GM23248 (cell line): Measurements from ENCODE around the gene RASSF3. TPM values are rescaled to one million over a fixed set of nuclear protein-coding genes. Genes with fewer than 3 reads are reported as not detected.

Source experiments
- DNase-seq: peaks from one replicate; pipeline ENCODE4 v3.0.0-alpha.2; 2015
- H2AFZ ChIP-seq: fragments of 200-600 bp; sonication (generic); 2 replicates; pipeline ENCODE4 v1.6.1; 2016; ENCODE audit warnings: antibody characterized with exemption
- H3F3A ChIP-seq: fragments of 200-600 bp; sonication (generic); 2 replicates; pipeline ENCODE4 v1.6.1; 2016; ENCODE audit warnings: mild to moderate bottlenecking, antibody characterized with exemption, mixed run types; ENCODE audit not compliant: insufficient read depth
- H3K27ac ChIP-seq: fragments of 200-600 bp; sonication (generic); 2 replicates; pipeline ENCODE4 v1.5.1; 2016; ENCODE audit warnings: mild to moderate bottlenecking
- H3K27me3 ChIP-seq: fragments of 200-600 bp; sonication (generic); replicated peaks from 2 replicates; pipeline ENCODE4 v1.6.1; 2016; ENCODE audit warnings: mild to moderate bottlenecking; ENCODE audit not compliant: insufficient read depth
- H3K36me3 ChIP-seq: fragments of 200-600 bp; sonication (generic); 2 replicates; pipeline ENCODE4 v1.6.1; 2016; ENCODE audit warnings: low read depth, mild to moderate bottlenecking
- H3K4me1 ChIP-seq: fragments of 200-600 bp; sonication (generic); 2 replicates; pipeline ENCODE4 v1.6.1; 2016; ENCODE audit warnings: mild to moderate bottlenecking; ENCODE audit not compliant: insufficient read depth
- H3K4me2 ChIP-seq: fragments of 200-600 bp; sonication (generic); one replicate; pipeline ENCODE4 v1.6.1; 2016; ENCODE audit warnings: mild to moderate bottlenecking; ENCODE audit not compliant: unreplicated experiment
- H3K4me3 ChIP-seq: fragments of 200-600 bp; sonication (generic); 2 replicates; pipeline ENCODE4 v1.5.1; 2016; ENCODE audit warnings: mild to moderate bottlenecking
- H3K79me2 ChIP-seq: fragments of 200-600 bp; sonication (generic); 2 replicates; pipeline ENCODE4 v1.6.1; 2016; ENCODE audit warnings: mild to moderate bottlenecking; ENCODE audit not compliant: insufficient read depth
- H3K9ac ChIP-seq: fragments of 200-600 bp; sonication (generic); 2 replicates; pipeline ENCODE4 v1.6.1; 2016; ENCODE audit warnings: mild to moderate bottlenecking
- H3K9me2 ChIP-seq: fragments of 200-600 bp; sonication (generic); 2 replicates; pipeline ENCODE4 v1.6.1; 2016; ENCODE audit warnings: mixed run types, mild to moderate bottlenecking, moderate library complexity; ENCODE audit not compliant: insufficient read depth
- H3K9me3 ChIP-seq: fragments of 200-600 bp; sonication (generic); one replicate; pipeline ENCODE4 v1.6.1; 2017; ENCODE audit warnings: low read depth
- H4K20me1 ChIP-seq: fragments of 200-600 bp; sonication (generic); 2 replicates; pipeline ENCODE4 v1.6.0; 2016; ENCODE audit not compliant: insufficient read depth
- EZH2 ChIP-seq: fragments of 200-600 bp; sonication (generic); IDR thresholded peaks from 2 replicates; pipeline ENCODE4 v1.6.1; 2018; ENCODE audit warnings: antibody characterized with exemption, mild to moderate bottlenecking; ENCODE audit not compliant: insufficient read depth, poor library complexity, severe bottlenecking
- EZH2phosphoT487 ChIP-seq: fragments of 200-600 bp; sonication (generic); IDR thresholded peaks from 2 replicates; pipeline ENCODE4 v1.6.1; 2018; ENCODE audit warnings: antibody characterized with exemption, moderate library complexity, mild to moderate bottlenecking, low read depth; ENCODE audit not compliant: insufficient read depth
- WGBS, 2 experiments: methylation state at CpG; one replicate each; pipeline ENCODE4 v1.1.6; 2015 to 2017; ENCODE audit warnings: low lambda C conversion rate in 2 of 2, low coverage in 1 of 2; ENCODE audit errors: missing lambda C conversion rate in 2 of 2; 5-methylcytosine and 5-hydroxymethylcytosine counted together
- in situ Hi-C: fragments of 300-500 bp; cut with MboI; formaldehyde crosslinking; loops from 2 replicates; pipeline ENCODE4 v1.15.0; 2020
- polyA plus RNA-seq: library from polyadenylated mRNA; unstranded; fragments of >200 nt; fragmentation: Nextera tagmentation; extraction: Ambion mirVana; gene quantifications from 2 replicates; pipeline ENCODE4 v1.2.1, GENCODE V29; 2016
- total RNA-seq: library from RNA; depleted of rRNA; stranded (reverse); fragments of >200 nt; shearing (Covaris generic); gene quantifications from 2 replicates; pipeline ENCODE4 v1.2.3, GENCODE V29; 2014

RASSF3 gene
- total and polyA plus RNA-seq, 2 experiments from 2014 or later = 1.9 to 4.9 TPM

- in situ Hi-C loops = no loop called here
- Histone ChIP-seq H3K27ac (no peak overlapping the region), H3K36me3 (no peaks in the 10 kb centered on the region), H3K4me3 (no peak overlapping the region), H2AFZ (no peak overlapping the region), H3K9me3 (no peaks in the 10 kb centered on the region), H3K9me2 (no peaks in the 10 kb centered on the region), H4K20me1 (no peaks in the 10 kb centered on the region), H3K4me1 (0 out of 2 replicates have a peak, but pooled peaks cover 11% of the 10 kb centered on the region), H3K79me2 (no peaks in the 10 kb centered on the region), H3K4me2 (no peak overlapping the region), H3K27me3 (peaks cover 1% of the 10 kb centered on the region; the same call in 1 of the 2 replicates), H3F3A (peaks cover 11% of the 10 kb centered on the region), H3K9ac (no peak overlapping the region)
- no peak for DNase-seq
- 79 to 84% methylated on average over 5 of the region's 5 CpGs for WGBS, 2 experiments
- TF ChIP-seq EZH2phosphoT487 = no peak
- no peak for TF ChIP-seq EZH2
These were observed 22.8 kb upstream of the RASSF3 start for GRCh38 chr12:64587447-64587846.

GRCh38 chr12:64590183-64590582, 20.1 kb upstream of the RASSF3 start:
- no peak overlapping the region for H3K4me2 ChIP-seq
- no peak overlapping the region for H2AFZ ChIP-seq
- H3K79me2 ChIP-seq = no peaks in the 10 kb centered on the region
- no peak for TF ChIP-seq EZH2phosphoT487
- TF ChIP-seq EZH2 = no peak
- in situ Hi-C loops = no loop called here
- H4K20me1 ChIP-seq = no peaks in the 10 kb centered on the region
- no peaks in the 10 kb centered on the region for H3K36me3 ChIP-seq
- H3K4me3 ChIP-seq = no peak overlapping the region
- no peaks in the 10 kb centered on the region for H3F3A ChIP-seq
- H3K4me1 ChIP-seq = no peaks in the 10 kb centered on the region
- 95 to 96% methylated on average over 1 of the region's 1 CpG for WGBS, 2 experiments
- no peaks in the 10 kb centered on the region for H3K9me2 ChIP-seq
- H3K9me3 ChIP-seq = no peaks in the 10 kb centered on the region
- DNase-seq = no peak
- no peaks in the 10 kb centered on the region for H3K27me3 ChIP-seq
- no peak overlapping the region for H3K9ac ChIP-seq
- H3K27ac ChIP-seq = no peak overlapping the region

DNA sequence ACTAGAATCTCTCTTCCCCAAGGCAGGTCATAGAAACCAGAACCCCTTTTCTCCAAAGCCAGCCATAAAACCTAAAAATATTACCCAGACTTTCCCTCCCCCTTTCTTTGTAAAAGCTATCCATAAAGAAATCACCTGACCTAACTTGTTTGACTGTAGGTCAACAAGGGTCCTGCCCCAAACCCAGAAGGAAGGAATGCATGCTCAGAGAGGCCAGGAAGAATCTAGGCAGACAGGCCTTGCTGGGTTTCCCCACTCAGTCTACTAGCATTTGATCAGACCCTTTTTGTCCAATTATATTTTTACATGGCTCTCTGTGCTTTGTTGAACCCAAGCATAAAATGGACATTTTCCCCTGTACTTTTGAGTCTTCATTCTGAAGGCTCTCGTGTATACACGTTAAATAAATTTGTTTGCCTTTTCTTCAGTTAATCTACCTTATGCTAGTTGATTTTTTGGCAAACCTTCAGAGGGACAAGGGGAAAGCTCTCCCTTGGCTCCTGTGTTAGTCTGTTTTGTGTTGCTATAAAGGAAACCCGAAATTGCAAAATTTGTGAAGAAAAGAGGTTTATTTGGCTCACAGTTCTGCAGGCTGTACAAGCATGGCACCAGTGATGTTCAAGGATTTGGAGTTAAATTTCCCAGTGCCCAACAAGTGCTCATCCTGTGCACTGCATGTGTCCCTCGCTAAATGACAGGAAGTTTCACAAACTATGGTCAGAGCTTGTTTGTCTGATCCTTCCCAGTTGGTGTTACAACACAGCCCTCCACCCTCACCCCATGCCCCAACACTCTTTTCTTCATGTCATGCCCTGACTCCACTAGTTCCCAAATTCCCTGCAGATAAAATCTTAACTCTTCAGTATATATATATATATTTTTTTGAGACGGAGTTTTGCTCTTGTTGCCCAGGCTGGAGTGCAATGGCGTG, 14.2 kb upstream of the RASSF3 start:
- 78 to 83% methylated on average over 6 of the region's 6 CpGs for WGBS, 2 experiments
- H3K9me3 ChIP-seq = no peaks in the 10 kb centered on the region

GRCh38 chr12:64598831-64599230, 11.5 kb upstream of the RASSF3 start:
- 83 to 84% methylated on average over 4 of the region's 4 CpGs for WGBS, 2 experiments
- H4K20me1 ChIP-seq = no peaks in the 10 kb centered on the region
- no peaks in the 10 kb centered on the region for H3K9me2 ChIP-seq
- no peak overlapping the region for H3K4me2 ChIP-seq
- no peak overlapping the region for H2AFZ ChIP-seq
- H3K27ac ChIP-seq = no peak overlapping the region
- no peak for DNase-seq
- H3F3A ChIP-seq = no peaks in the 10 kb centered on the region
- no peak for TF ChIP-seq EZH2
- no peak for TF ChIP-seq EZH2phosphoT487
- H3K9ac ChIP-seq = no peak overlapping the region
- H3K9me3 ChIP-seq = no peaks in the 10 kb centered on the region
- H3K4me3 ChIP-seq = no peak overlapping the region
- no peaks in the 10 kb centered on the region for H3K27me3 ChIP-seq
- no peaks in the 10 kb centered on the region for H3K4me1 ChIP-seq
- no peaks in the 10 kb centered on the region for H3K79me2 ChIP-seq
- H3K36me3 ChIP-seq = no peaks in the 10 kb centered on the region
- in situ Hi-C loops = no loop called here

More for the DNA sequence above, 14.2 kb upstream of the RASSF3 start:
- Histone ChIP-seq H3K27me3 (no peaks in the 10 kb centered on the region), H3K27ac (no peak overlapping the region), H4K20me1 (no peaks in the 10 kb centered on the region), H3K9ac (no peak overlapping the region), H3K4me2 (no peak overlapping the region), H2AFZ (no peak overlapping the region), H3K36me3 (no peaks in the 10 kb centered on the region), H3K9me2 (no peaks in the 10 kb centered on the region), H3K4me3 (no peak overlapping the region), H3F3A (no peaks in the 10 kb centered on the region), H3K79me2 (no peaks in the 10 kb centered on the region), H3K4me1 (no peaks in the 10 kb centered on the region)
- TF ChIP-seq EZH2phosphoT487 (no peak), EZH2 (no peak)
- in situ Hi-C loops = no loop called here
- no peak for DNase-seq
